Mucosa of stomach (tissue), 1 donor: Measurements from ENCODE around the gene ADAMTSL3.

Experiments used
- H3K27me3 ChIP-seq: one replicate; pipeline ENCODE4 v1.7.0; 2013; ENCODE audit warnings: mild to moderate bottlenecking, low read length; ENCODE audit not compliant: control insufficient read depth, insufficient read depth
- H3K36me3 ChIP-seq: one replicate; pipeline ENCODE4 v1.7.0; 2013; ENCODE audit warnings: low read length; ENCODE audit not compliant: control insufficient read depth, insufficient read depth
- H3K4me1 ChIP-seq: one replicate; pipeline ENCODE4 v1.7.0; 2013; ENCODE audit warnings: mild to moderate bottlenecking, low read length; ENCODE audit not compliant: control insufficient read depth, insufficient read depth
- H3K4me3 ChIP-seq: one replicate; pipeline ENCODE4 v1.7.0; 2013; ENCODE audit warnings: low read length
- H3K9ac ChIP-seq: one replicate; pipeline ENCODE4 v1.7.0; 2013; ENCODE audit warnings: mild to moderate bottlenecking, low read length, moderate library complexity
- H3K9me3 ChIP-seq: one replicate; pipeline ENCODE4 v1.7.0; 2013; ENCODE audit warnings: mild to moderate bottlenecking, low read length, moderate library complexity; ENCODE audit not compliant: control insufficient read depth
- donor health status: Pancreatic carcinoma.

ADAMTSL3 gene

GRCh38 chr15:83904107-83905040, 250.5 kb downstream of the ADAMTSL3 start:
- H3K9me3 ChIP-seq: no peaks in the 10 kb centered on the region
- H3K4me3 ChIP-seq: no peak overlapping the region
- no peak overlapping the region for H3K9ac ChIP-seq
- H3K36me3 ChIP-seq: no peaks in the 10 kb centered on the region
- H3K4me1 ChIP-seq: no peaks in the 10 kb centered on the region
- H3K27me3 ChIP-seq: no peaks in the 10 kb centered on the region

GRCh38 chr15:83905556-83906273, 251.8 kb downstream of the ADAMTSL3 start:
- Histone ChIP-seq H3K9me3 (no peaks in the 10 kb centered on the region), H3K4me1 (no peaks in the 10 kb centered on the region), H3K27me3 (no peaks in the 10 kb centered on the region), H3K4me3 (no peak overlapping the region), H3K36me3 (no peaks in the 10 kb centered on the region), H3K9ac (no peak overlapping the region)

GRCh38 chr15:83911345-83911744, 257.4 kb downstream of the ADAMTSL3 start:
- no peaks in the 10 kb centered on the region for H3K27me3 ChIP-seq
- H3K9ac ChIP-seq: no peak overlapping the region
- no peaks in the 10 kb centered on the region for H3K4me1 ChIP-seq
- no peaks in the 10 kb centered on the region for H3K36me3 ChIP-seq
- no peaks in the 10 kb centered on the region for H3K9me3 ChIP-seq
- no peak overlapping the region for H3K4me3 ChIP-seq

- H3K9me3 ChIP-seq: no peaks in the 10 kb centered on the region
- no peaks in the 10 kb centered on the region for H3K4me1 ChIP-seq
- no peaks in the 10 kb centered on the region for H3K27me3 ChIP-seq
- no peak overlapping the region for H3K4me3 ChIP-seq
- H3K9ac ChIP-seq: no peak overlapping the region
- no peaks in the 10 kb centered on the region for H3K36me3 ChIP-seq
Observed at GRCh38 chr15:83912343-83912742, 258.4 kb downstream of the ADAMTSL3 start.

- Histone ChIP-seq H3K9ac (no peak overlapping the region), H3K4me3 (no peak overlapping the region), H3K4me1 (no peaks in the 10 kb centered on the region), H3K27me3 (no peaks in the 10 kb centered on the region), H3K9me3 (no peaks in the 10 kb centered on the region), H3K36me3 (no peaks in the 10 kb centered on the region)
Observed at GRCh38 chr15:83913034-83913632, 259.2 kb downstream of the ADAMTSL3 start.

GRCh38 chr15:83914906-83915305, 261.0 kb downstream of the ADAMTSL3 start:
- H3K4me3 ChIP-seq: no peak overlapping the region
- H3K27me3 ChIP-seq: no peaks in the 10 kb centered on the region
- no peak overlapping the region for H3K9ac ChIP-seq
- H3K4me1 ChIP-seq: no peaks in the 10 kb centered on the region
- H3K9me3 ChIP-seq: no peaks in the 10 kb centered on the region
- no peaks in the 10 kb centered on the region for H3K36me3 ChIP-seq

- H3K4me3 ChIP-seq: no peak overlapping the region
- H3K9ac ChIP-seq: no peak overlapping the region
Observed at GRCh38 chr15:83917432-83917831, 263.5 kb downstream of the ADAMTSL3 start.

GRCh38 chr15:83918011-83918410, 264.1 kb downstream of the ADAMTSL3 start:
- no peaks in the 10 kb centered on the region for H3K4me1 ChIP-seq
- H3K27me3 ChIP-seq: no peaks in the 10 kb centered on the region
- no peak overlapping the region for H3K4me3 ChIP-seq
- no peaks in the 10 kb centered on the region for H3K36me3 ChIP-seq
- no peaks in the 10 kb centered on the region for H3K9me3 ChIP-seq
- H3K9ac ChIP-seq: no peak overlapping the region

More at GRCh38 chr15:83917432-83917831, 263.5 kb downstream of the ADAMTSL3 start:
- H3K4me1 ChIP-seq: no peaks in the 10 kb centered on the region
- H3K9me3 ChIP-seq: no peaks in the 10 kb centered on the region
- no peaks in the 10 kb centered on the region for H3K27me3 ChIP-seq
- no peaks in the 10 kb centered on the region for H3K36me3 ChIP-seq

- Histone ChIP-seq H3K9me3 (no peaks in the 10 kb centered on the region), H3K4me1 (no peaks in the 10 kb centered on the region), H3K27me3 (no peaks in the 10 kb centered on the region), H3K9ac (no peak overlapping the region), H3K4me3 (no peak overlapping the region), H3K36me3 (no peaks in the 10 kb centered on the region)
Observed at GRCh38 chr15:83919319-83919830, 265.5 kb downstream of the ADAMTSL3 start.

GRCh38 chr15:83919978-83920510, 266.1 kb downstream of the ADAMTSL3 start:
- H3K9me3 ChIP-seq: no peaks in the 10 kb centered on the region
- H3K36me3 ChIP-seq: no peaks in the 10 kb centered on the region
- H3K27me3 ChIP-seq: no peaks in the 10 kb centered on the region
- H3K4me3 ChIP-seq: no peak overlapping the region
- H3K4me1 ChIP-seq: no peaks in the 10 kb centered on the region
- no peak overlapping the region for H3K9ac ChIP-seq

GRCh38 chr15:83922649-83923294, 268.8 kb downstream of the ADAMTSL3 start:
- Histone ChIP-seq H3K4me1 (no peaks in the 10 kb centered on the region), H3K36me3 (no peaks in the 10 kb centered on the region), H3K27me3 (no peaks in the 10 kb centered on the region), H3K9ac (no peak overlapping the region), H3K4me3 (no peak overlapping the region), H3K9me3 (no peaks in the 10 kb centered on the region)
